SH-SY5Y (cell line): ENCODE data around the gene ASCL1.

Experiments
- GATA2 ChIP-seq: IDR thresholded peaks from 2 replicates; pipeline ENCODE4 v1.6.1; 2011; ENCODE audit warnings: mild to moderate bottlenecking, low read depth, low read length
- GATA3 ChIP-seq: IDR thresholded peaks from 2 replicates; pipeline ENCODE4 v1.6.1; 2011; ENCODE audit warnings: low read depth, mild to moderate bottlenecking, low read length, moderate library complexity

DNA sequence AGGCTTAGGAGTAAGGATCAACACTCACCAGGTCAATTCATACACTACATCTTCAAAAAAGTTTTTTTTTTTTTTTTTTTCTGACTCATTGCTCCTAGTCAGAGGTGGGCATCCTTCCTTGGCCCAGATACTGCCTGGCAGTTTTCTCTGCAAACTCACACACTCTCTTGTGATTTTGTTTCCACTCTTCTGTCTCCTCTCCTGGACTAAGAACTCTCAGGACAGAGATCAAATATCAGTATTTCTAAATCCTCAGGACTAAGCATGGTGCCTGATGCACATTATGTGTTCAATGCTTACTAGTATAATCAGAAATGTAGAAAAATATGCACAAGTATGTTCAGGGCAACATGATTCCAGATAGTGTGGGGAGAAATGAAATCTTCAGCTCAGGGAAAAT, 30.3 kb upstream of the ASCL1 start:
- TF ChIP-seq GATA2 (no peak), GATA3 (no peak)
